ENCODE results near the gene BHLHE40. TPM values are rescaled to one million over a fixed set of nuclear protein-coding genes. Genes with fewer than 3 reads are reported as not detected.

Gene BHLHE40
- total and polyA plus RNA-seq, 2 of the 13 experiments (the other 11 are each of a cell fraction or from before 2014, with no cell fraction given), result 1.8 to 51.0 TPM

DNA sequence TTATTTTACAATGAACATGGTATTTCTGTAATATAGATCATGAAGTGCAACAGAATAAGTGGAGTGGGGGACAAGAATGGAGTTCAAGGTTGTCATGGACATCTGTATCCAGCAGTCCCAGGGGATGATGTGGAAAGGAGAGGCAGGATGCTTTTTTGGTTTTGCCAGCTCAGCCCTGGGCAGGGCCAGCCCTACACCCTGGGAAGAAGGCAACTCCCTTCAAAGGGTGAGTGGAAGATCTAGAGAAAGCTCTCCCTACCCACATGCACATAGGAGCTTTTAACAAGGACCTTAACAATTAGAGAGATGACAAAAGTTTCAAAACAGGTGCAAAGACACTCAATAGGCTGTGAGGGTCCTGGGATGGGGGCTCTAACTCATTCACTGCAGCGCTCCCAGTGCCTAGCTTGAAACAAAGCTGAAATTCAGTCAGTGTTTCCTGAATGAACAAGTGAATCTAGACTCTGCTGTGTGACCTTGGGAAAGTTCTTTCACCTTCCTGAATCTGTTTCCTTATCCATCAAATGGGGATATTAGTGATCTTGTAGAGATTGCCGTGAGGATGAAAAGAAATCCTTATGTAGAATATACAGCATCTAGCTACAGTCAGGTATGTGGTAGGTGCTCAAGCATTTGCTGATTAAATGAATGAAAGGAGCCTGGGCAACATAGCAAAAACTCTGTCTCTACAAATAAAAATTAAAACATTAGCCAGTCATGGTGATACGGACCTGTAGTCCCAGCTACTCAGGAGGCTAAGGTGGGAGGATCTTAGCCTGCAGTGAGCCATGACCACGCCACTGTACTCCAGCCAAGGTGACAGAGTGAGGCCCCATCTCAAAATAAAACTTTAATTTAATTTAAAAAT is 14.3 kb downstream of the BHLHE40 start:
- Histone ChIP-seq H4K20me1 (ENCODE audit: insufficient read depth, low read length) (no peaks in the 10 kb centered on the region), H3K4me2 (ENCODE audit: low read depth, low read length) (no peak overlapping the region), H3K9ac (ENCODE audit: insufficient read depth, low read depth, low read length) (no peak overlapping the region), H3K79me2 (ENCODE audit: insufficient read depth, low read length) (no peaks in the 10 kb centered on the region), H3K4me3 (replicated peaks in 1 of 3; ENCODE audit: insufficient read depth in 1 of 3, low read depth in 2 of 3, low read length in 3 of 3) (no peak overlapping the region), H3K27me3 (ENCODE audit: control insufficient read depth in 1 of 2, insufficient read depth in 2 of 2, low read length in 2 of 2) (peaks cover 0 to 3% of the 10 kb centered on the region in 2 experiments; a peak in 2 of 5 replicates), H3K4me1 (ENCODE audit: insufficient read depth, low read length) (peaks cover 34% of the 10 kb centered on the region), H3K36me3 (replicated peaks in 1 of 2; ENCODE audit: control insufficient read depth in 1 of 2, insufficient read depth in 2 of 2, low read length in 2 of 2) (no peaks in the 10 kb centered on the region), H2AFZ (ENCODE audit: low read length) (no peak overlapping the region), H3K27ac (ENCODE audit: extremely low read length, insufficient read depth, low read length) (no peak overlapping the region), H3K9me3 (ENCODE audit: low read length) (no peaks in the 10 kb centered on the region)
- BruUV-seq (replicated peaks), result no TSS peak
- WGBS (ENCODE audit: low lambda C conversion rate), result 48% methylated on average over 4 of the region's 4 CpGs
- ChIA-PET POLR2A (no interaction called here), CTCF (ENCODE audit: low intra/inter-chr PET ratio, low total read pairs) (no interaction called here)
- in situ Hi-C loops (cut with HindIII; ENCODE audit: extremely low pct_ligation_motif_present, low pct_unique_long_range_greater_than_20kb), result no loop called here
- DNase-seq (ENCODE audit: low spot score) (no peak), FAIRE-seq (no peak), ATAC-seq (no peak)
- intact Hi-C loops (cut with micrococcal nuclease; ENCODE audit: unreplicated experiment), result no loop called here
- no peak for TF ChIP-seq HIVEP1 (CRISPR knock-in tag; IDR thresholded peaks at IDR 0.05)
- TF ChIP-seq KLF6 (CRISPR knock-in tag; IDR thresholded peaks at IDR 0.05), result no peak
- no peak for TF ChIP-seq ZMYM4 (CRISPR knock-in tag; IDR thresholded peaks at IDR 0.05)
- TF ChIP-seq, protein P1, sequence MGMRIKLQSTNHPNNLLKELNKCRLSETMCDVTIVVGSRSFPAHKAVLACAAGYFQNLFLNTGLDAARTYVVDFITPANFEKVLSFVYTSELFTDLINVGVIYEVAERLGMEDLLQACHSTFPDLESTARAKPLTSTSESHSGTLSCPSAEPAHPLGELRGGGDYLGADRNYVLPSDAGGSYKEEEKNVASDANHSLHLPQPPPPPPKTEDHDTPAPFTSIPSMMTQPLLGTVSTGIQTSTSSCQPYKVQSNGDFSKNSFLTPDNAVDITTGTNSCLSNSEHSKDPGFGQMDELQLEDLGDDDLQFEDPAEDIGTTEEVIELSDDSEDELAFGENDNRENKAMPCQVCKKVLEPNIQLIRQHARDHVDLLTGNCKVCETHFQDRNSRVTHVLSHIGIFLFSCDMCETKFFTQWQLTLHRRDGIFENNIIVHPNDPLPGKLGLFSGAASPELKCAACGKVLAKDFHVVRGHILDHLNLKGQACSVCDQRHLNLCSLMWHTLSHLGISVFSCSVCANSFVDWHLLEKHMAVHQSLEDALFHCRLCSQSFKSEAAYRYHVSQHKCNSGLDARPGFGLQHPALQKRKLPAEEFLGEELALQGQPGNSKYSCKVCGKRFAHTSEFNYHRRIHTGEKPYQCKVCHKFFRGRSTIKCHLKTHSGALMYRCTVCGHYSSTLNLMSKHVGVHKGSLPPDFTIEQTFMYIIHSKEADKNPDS (CRISPR knock-in tag; IDR thresholded peaks at IDR 0.05), result no peak
- TF ChIP-seq JARID2 (CRISPR knock-in tag; IDR thresholded peaks at IDR 0.05; ENCODE audit: insufficient replicate concordance), result no peak
- TF ChIP-seq, protein P2, sequence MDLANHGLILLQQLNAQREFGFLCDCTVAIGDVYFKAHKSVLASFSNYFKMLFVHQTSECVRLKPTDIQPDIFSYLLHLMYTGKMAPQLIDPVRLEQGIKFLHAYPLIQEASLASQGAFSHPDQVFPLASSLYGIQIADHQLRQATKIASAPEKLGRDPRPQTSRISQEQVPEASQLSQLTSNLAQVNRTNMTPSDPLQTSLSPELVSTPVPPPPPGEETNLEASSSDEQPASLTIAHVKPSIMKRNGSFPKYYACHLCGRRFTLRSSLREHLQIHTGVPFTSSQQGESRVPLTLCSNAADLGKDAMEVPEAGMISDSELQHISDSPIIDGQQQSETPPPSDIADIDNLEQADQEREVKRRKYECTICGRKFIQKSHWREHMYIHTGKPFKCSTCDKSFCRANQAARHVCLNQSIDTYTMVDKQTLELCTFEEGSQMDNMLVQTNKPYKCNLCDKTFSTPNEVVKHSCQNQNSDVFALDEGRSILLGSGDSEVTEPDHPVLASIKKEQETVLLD (CRISPR knock-in tag; IDR thresholded peaks at IDR 0.05; ENCODE audit: low read depth), result no peak
- TF ChIP-seq, protein P3, sequence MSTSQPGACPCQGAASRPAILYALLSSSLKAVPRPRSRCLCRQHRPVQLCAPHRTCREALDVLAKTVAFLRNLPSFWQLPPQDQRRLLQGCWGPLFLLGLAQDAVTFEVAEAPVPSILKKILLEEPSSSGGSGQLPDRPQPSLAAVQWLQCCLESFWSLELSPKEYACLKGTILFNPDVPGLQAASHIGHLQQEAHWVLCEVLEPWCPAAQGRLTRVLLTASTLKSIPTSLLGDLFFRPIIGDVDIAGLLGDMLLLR (CRISPR knock-in tag; IDR thresholded peaks at IDR 0.05), result no peak
- no peak for TF ChIP-seq ZMAT3 (CRISPR knock-in tag; conservative IDR thresholded peaks at IDR 0.05)
- no peak for TF ChIP-seq ZNF263 (CRISPR knock-in tag; IDR thresholded peaks at IDR 0.05)
- no peak for TF ChIP-seq EEA1 (CRISPR knock-in tag; IDR thresholded peaks at IDR 0.05; ENCODE audit: borderline replicate concordance)
- TF ChIP-seq ZNF574 (CRISPR knock-in tag; IDR thresholded peaks at IDR 0.05), result no peak
- no peak for TF ChIP-seq ARID3A (IDR thresholded peaks at IDR 0.05; ENCODE audit: low read depth, low read length)
- TF ChIP-seq HMG20B (CRISPR knock-in tag; conservative IDR thresholded peaks at IDR 0.05), result no peak
- TF ChIP-seq RAD21 (CRISPR knock-in tag; IDR thresholded peaks at IDR 0.05), result no peak
- TF ChIP-seq KLF16 (CRISPR knock-in tag; IDR thresholded peaks at IDR 0.05), result no peak
